SK-N-SH treated with all-trans-retinoic acid at 6 μM for 48 hours (cell line): Measurements from ENCODE around the gene EWSR1.
A peak's percentile ranks its signal among the peaks of the same experiment; 100 is the strongest.

Experiments
- ATAC-seq: fragments of 200-7000 bp; cut with Tn5 transposase; 3 replicates; pipeline ENCODE4 v1.9.1; 2020; ENCODE audit warnings: mild to moderate bottlenecking, moderate library complexity
- BACH2 ChIP-seq: fragments of 250-450 bp; sonication (Bioruptor Pico); IDR thresholded peaks from 2 replicates; pipeline ENCODE4 v1.9.0; 2021; ENCODE audit warnings: mild to moderate bottlenecking, borderline replicate concordance
- CREB5 ChIP-seq: fragments of 250-450 bp; sonication (Bioruptor Pico); IDR thresholded peaks from 2 replicates; pipeline ENCODE4 v1.5.1; 2020; ENCODE audit warnings: low read depth, mild to moderate bottlenecking, moderate library complexity
- CSDC2 ChIP-seq: fragments of 250-450 bp; sonication (Bioruptor Pico); IDR thresholded peaks from 2 replicates; pipeline ENCODE4 v1.5.0; 2020; ENCODE audit warnings: mild to moderate bottlenecking, moderate library complexity
- ESRRG ChIP-seq: fragments of 250-450 bp; sonication (Bioruptor Pico); IDR thresholded peaks from 2 replicates; pipeline ENCODE4 v1.6.1; 2021; ENCODE audit warnings: mild to moderate bottlenecking
- ISL1 ChIP-seq: fragments of 250-450 bp; sonication (Bioruptor Pico); IDR thresholded peaks from 2 replicates; pipeline ENCODE4 v2.1.2; 2022; ENCODE audit warnings: mild to moderate bottlenecking, moderate library complexity
- OSR1 ChIP-seq: fragments of 250-450 bp; sonication (Bioruptor Pico); IDR thresholded peaks from 2 replicates; pipeline ENCODE4 v1.8.0; 2022; ENCODE audit warnings: moderate library complexity, mild to moderate bottlenecking, inconsistent platforms
- PATZ1 ChIP-seq: fragments of 250-450 bp; sonication (Bioruptor Pico); IDR thresholded peaks from 2 replicates; pipeline ENCODE4 v1.8.0; 2020; ENCODE audit warnings: mild to moderate bottlenecking, moderate library complexity, borderline replicate concordance
- PPARA ChIP-seq: fragments of 250-450 bp; sonication (Bioruptor Pico); IDR thresholded peaks from 2 replicates; pipeline ENCODE4 v1.5.0; 2020; ENCODE audit warnings: mild to moderate bottlenecking, borderline replicate concordance
- RARB ChIP-seq: fragments of 250-450 bp; sonication (Bioruptor Pico); IDR thresholded peaks from 2 replicates; pipeline ENCODE4 v1.8.0; 2021; ENCODE audit warnings: mild to moderate bottlenecking, moderate library complexity
- SNAI2 ChIP-seq: fragments of 250-450 bp; sonication (Bioruptor Pico); IDR thresholded peaks from 2 replicates; pipeline ENCODE4 v1.5.0; 2020; ENCODE audit warnings: mild to moderate bottlenecking, moderate library complexity
- TCF4 ChIP-seq: fragments of 250-450 bp; sonication (Bioruptor Pico); IDR thresholded peaks from 2 replicates; pipeline ENCODE4 v1.8.0; 2021; ENCODE audit warnings: mild to moderate bottlenecking, moderate library complexity, borderline replicate concordance
- TSHZ2 ChIP-seq: fragments of 250-450 bp; sonication (Bioruptor Pico); IDR thresholded peaks from 2 replicates; pipeline ENCODE4 v1.5.0; 2020; ENCODE audit warnings: mild to moderate bottlenecking, moderate library complexity
- ZC3H10 ChIP-seq: fragments of 250-450 bp; sonication (Bioruptor Pico); IDR thresholded peaks from 2 replicates; pipeline ENCODE4 v1.5.1; 2021; ENCODE audit warnings: mild to moderate bottlenecking, moderate library complexity
- ZFP3 ChIP-seq: fragments of 250-450 bp; sonication (Bioruptor Pico); IDR thresholded peaks from 2 replicates; pipeline ENCODE4 v1.5.0; 2020; ENCODE audit warnings: mild to moderate bottlenecking, moderate library complexity
- ZFP30 ChIP-seq: fragments of 450-650 bp; formaldehyde crosslinking; IDR thresholded peaks from 2 replicates; pipeline ENCODE4 v1.5.0; 2022; ENCODE audit warnings: mild to moderate bottlenecking, moderate library complexity
- ZNF565 ChIP-seq: fragments of 450-650 bp; formaldehyde crosslinking; conservative IDR thresholded peaks from 2 replicates; pipeline ENCODE4 v1.5.0; 2020; ENCODE audit warnings: low read depth, mild to moderate bottlenecking, moderate library complexity
- ZNF70 ChIP-seq: fragments of 450-650 bp; formaldehyde crosslinking; IDR thresholded peaks from 2 replicates; pipeline ENCODE4 v1.5.0; 2020; ENCODE audit warnings: mild to moderate bottlenecking, moderate library complexity
- ZNF8 ChIP-seq: fragments of 450-650 bp; formaldehyde crosslinking; IDR thresholded peaks from 2 replicates; pipeline ENCODE4 v1.5.0; 2020; ENCODE audit warnings: mild to moderate bottlenecking, moderate library complexity

The EWSR1 gene

GRCh38 chr22:29328055-29328454 is 60.0 kb downstream of the EWSR1 start:
- TF ChIP-seq SNAI2 (CRISPR knock-in tag) (no peak), ISL1 (CRISPR knock-in tag) (no peak), CSDC2 (no peak), ZFP30 (no peak), BACH2 (CRISPR knock-in tag) (no peak)
- TF ChIP-seq, all 23 proteins: peak for 0
- peak; percentile 29; the same call in 1 of the 3 replicates for ATAC-seq

- ATAC-seq, result no peak
- TF ChIP-seq PPARA (CRISPR knock-in tag) (no peak), PATZ1 (CRISPR knock-in tag) (no peak), OSR1 (CRISPR knock-in tag) (no peak), CSDC2 (no peak), RARB (CRISPR knock-in tag) (no peak), SNAI2 (CRISPR knock-in tag) (no peak), ZNF70 (CRISPR knock-in tag) (no peak), ZFP3 (CRISPR knock-in tag) (no peak), TSHZ2 (CRISPR knock-in tag) (no peak), BACH2 (CRISPR knock-in tag) (no peak), ISL1 (CRISPR knock-in tag) (no peak)
Measured at GRCh38 chr22:29328566-29329500, 60.8 kb downstream of the EWSR1 start.

GRCh38 chr22:29329581-29329980 is 61.5 kb downstream of the EWSR1 start:
- no peak for ATAC-seq
- TF ChIP-seq SNAI2 (CRISPR knock-in tag) (no peak), CSDC2 (no peak), TCF4 (CRISPR knock-in tag) (no peak), ZC3H10 (CRISPR knock-in tag) (no peak), ZFP3 (CRISPR knock-in tag) (no peak), BACH2 (CRISPR knock-in tag) (no peak), ZNF70 (CRISPR knock-in tag) (no peak), PATZ1 (CRISPR knock-in tag) (no peak), RARB (CRISPR knock-in tag) (no peak), ESRRG (CRISPR knock-in tag) (no peak), TSHZ2 (CRISPR knock-in tag) (no peak), ZFP30 (no peak), PPARA (CRISPR knock-in tag) (no peak), ZNF8 (CRISPR knock-in tag) (no peak), OSR1 (CRISPR knock-in tag) (no peak), ZNF565 (no peak), CREB5 (CRISPR knock-in tag) (no peak)
